GM19023 (cell line): ENCODE measurements around the gene MS4A2.
"Not testable (repeated sequence)": the region's sequence is repeated elsewhere in the genome, so short reads cannot be mapped to it uniquely, and the experiment has no call there.

Source experiments
- ATAC-seq: cut with Tn5 transposase; IDR thresholded peaks from one replicate; pipeline ENCODE4 v1.9.1; 2021; ENCODE audit warnings: mild to moderate bottlenecking, moderate library complexity; ENCODE audit not compliant: unreplicated experiment

The MS4A2 gene

GRCh38 chr11:60100516-60100915 lies 12.1 kb downstream of the MS4A2 start:
- no peak for ATAC-seq

GRCh38 chr11:60101368-60101767 lies 12.9 kb downstream of the MS4A2 start:
- ATAC-seq = not testable (repeated sequence)

GRCh38 chr11:60104471-60105115 lies 16.1 kb downstream of the MS4A2 start:
- not testable (repeated sequence) for ATAC-seq

- not testable (repeated sequence) for ATAC-seq
These were observed 20.2 kb downstream of the MS4A2 start for GRCh38 chr11:60108631-60109030.

- ATAC-seq = no peak
These were observed 23.3 kb downstream of the MS4A2 start for GRCh38 chr11:60111793-60112192.

GRCh38 chr11:60116996-60117790 lies 28.7 kb downstream of the MS4A2 start:
- no peak for ATAC-seq

GRCh38 chr11:60118338-60118737 lies 29.9 kb downstream of the MS4A2 start:
- ATAC-seq = no peak

- no peak for ATAC-seq
These were observed 31.2 kb downstream of the MS4A2 start for GRCh38 chr11:60119710-60120109.

- ATAC-seq = no peak
These were observed 32.8 kb downstream of the MS4A2 start for GRCh38 chr11:60121264-60121663.

GRCh38 chr11:60122414-60123036 lies 34.1 kb downstream of the MS4A2 start:
- no peak for ATAC-seq

- ATAC-seq = no peak
These were observed 36.5 kb downstream of the MS4A2 start for GRCh38 chr11:60124802-60125432.

- ATAC-seq = no peak
These were observed 37.6 kb downstream of the MS4A2 start for GRCh38 chr11:60125956-60126585.

- ATAC-seq = no peak
These were observed 38.9 kb downstream of the MS4A2 start for GRCh38 chr11:60127311-60127811.

- ATAC-seq = no peak
These were observed 39.9 kb downstream of the MS4A2 start for GRCh38 chr11:60128376-60128775.

GRCh38 chr11:60128866-60129265 lies 40.4 kb downstream of the MS4A2 start:
- not testable (repeated sequence) for ATAC-seq

GRCh38 chr11:60129853-60130252 lies 41.4 kb downstream of the MS4A2 start:
- no peak for ATAC-seq

- no peak for ATAC-seq
These were observed 42.0 kb downstream of the MS4A2 start for GRCh38 chr11:60130496-60130895.

GRCh38 chr11:60131912-60132311 lies 43.4 kb downstream of the MS4A2 start:
- ATAC-seq = no peak

GRCh38 chr11:60133917-60134316 lies 45.5 kb downstream of the MS4A2 start:
- no peak for ATAC-seq

GRCh38 chr11:60143768-60144167 lies 55.3 kb downstream of the MS4A2 start:
- ATAC-seq = no peak

GRCh38 chr11:60145677-60146076 lies 57.2 kb downstream of the MS4A2 start:
- ATAC-seq = no peak
